HG03135 (cell line): ENCODE results near the gene WNT4.
A peak's percentile ranks its signal among the peaks of the same experiment; 100 is the strongest.

Experiments
- ATAC-seq: cut with Tn5 transposase; IDR thresholded peaks from one replicate; pipeline ENCODE4 v1.9.1; 2021; ENCODE audit warnings: mild to moderate bottlenecking, moderate library complexity; ENCODE audit not compliant: unreplicated experiment

WNT4 gene

GRCh38 chr1:22114083-22115012, 28.5 kb downstream of the WNT4 start:
- ATAC-seq = no peak

GRCh38 chr1:22112554-22112953, 30.3 kb downstream of the WNT4 start:
- ATAC-seq = no peak

DNA sequence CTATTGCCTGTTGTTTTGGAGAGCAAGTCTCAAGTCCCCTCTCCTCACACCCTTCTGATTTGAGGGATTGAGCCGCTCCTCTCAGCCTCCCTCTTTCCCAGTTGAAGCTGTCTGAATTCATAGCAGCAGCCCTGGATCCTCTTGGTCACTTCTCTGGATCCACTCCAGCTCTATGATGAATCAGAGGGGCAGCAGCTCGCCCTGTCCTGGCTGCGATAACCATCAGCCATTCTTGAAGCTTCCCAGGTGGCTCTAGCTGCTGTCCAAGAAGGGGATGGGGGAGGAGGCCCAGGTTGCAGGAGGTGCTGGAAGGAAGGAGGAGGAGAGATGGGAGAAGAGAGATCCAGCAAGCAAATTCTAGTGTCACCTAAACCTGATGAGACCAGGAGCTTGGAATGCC, 31.3 kb downstream of the WNT4 start:
- no peak for ATAC-seq

DNA sequence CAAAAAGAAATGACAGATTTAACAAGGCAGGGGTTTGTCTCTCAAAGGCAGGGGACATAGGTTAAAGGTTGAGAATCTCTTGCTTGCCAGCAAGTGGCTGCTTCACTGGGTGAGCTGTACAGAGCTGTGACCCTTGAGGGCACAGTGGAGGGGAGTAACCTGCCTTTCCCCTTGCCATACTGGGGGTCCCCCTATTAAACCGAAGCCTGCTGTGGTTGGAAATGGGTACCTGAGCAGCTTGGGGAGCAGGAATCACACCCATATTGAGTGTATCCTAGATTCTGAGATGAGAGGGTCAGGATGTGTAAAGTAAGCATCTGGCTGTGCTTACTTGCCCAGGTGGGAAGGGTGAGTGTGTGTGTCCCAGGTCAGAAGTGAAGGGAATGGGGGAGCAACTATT, 31.8 kb downstream of the WNT4 start:
- ATAC-seq = no peak

- no peak for ATAC-seq
These were observed 32.9 kb downstream of the WNT4 start for GRCh38 chr1:22110016-22110415.

- ATAC-seq = no peak
These were observed 34.4 kb downstream of the WNT4 start for GRCh38 chr1:22108339-22109105.

DNA sequence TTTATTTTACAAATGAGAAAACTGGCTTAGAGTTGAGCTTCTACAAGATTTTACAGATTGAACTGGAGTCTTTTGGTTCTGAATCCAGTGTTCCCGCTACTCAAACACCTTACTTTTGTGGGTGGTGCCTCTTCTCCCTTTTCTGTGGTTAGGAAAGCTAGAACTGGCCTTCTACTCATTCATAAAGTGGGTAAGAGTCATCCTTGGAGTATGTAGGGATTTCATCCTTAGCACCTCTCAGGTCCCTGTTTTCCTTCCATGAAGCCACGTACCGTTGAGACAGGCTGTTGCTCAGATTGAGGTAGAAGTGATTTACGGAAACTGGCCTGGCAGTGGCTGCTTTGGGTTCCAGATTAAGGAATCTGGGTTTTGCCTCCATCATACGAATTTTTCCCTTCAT, 35.8 kb downstream of the WNT4 start:
- ATAC-seq = no peak

DNA sequence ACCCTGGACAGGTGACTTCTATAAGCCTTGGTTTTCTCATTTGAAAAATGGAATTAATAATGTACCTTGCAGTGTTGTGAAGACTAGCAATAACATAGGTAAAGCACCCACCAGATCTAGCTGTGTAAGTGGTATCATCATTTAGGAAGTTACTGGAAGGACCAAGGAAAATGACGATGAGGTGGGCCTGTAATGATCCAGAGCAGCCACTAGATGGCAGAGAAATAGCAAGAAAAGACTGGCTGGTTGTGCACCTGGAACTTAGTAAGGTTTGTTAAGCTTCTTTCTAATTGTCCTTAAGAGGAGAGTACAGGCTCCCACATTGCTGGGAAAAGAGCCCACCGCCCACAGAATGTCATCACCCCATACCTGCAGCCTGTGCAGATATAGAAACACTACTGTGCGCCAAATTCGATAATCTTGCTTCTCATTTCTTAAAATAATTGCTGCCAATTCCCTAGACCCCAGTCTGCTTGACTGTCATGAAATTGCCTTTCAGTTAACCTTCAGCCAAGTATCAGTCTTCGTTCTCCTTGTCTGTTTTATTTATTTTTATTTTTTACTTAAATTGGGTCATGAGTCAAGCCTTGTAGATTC, 37.2 kb downstream of the WNT4 start:
- no peak for ATAC-seq

- no peak for ATAC-seq
These were observed 37.9 kb downstream of the WNT4 start for GRCh38 chr1:22104865-22105437.

- no peak for ATAC-seq
These were observed 38.8 kb downstream of the WNT4 start for GRCh38 chr1:22104094-22104493.

DNA sequence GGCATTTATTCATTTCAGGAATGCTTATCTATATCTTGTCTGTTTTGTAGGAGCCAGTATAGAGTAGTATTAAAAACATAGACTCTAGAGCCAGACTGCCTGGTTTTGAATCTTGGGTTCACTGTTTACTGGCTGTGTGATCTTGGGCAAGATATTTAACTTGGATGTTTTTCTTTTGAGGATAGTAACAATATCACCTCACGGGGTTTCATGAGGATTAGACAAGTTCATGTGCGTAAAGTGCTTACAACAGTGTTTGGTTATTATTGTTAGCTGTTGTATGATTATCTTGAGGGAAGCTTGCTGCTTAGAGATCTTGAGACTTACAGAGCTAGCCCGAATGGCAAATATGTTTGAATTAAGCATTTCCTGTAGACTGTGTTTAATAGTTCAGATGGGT, 40.2 kb downstream of the WNT4 start:
- no peak for ATAC-seq

- ATAC-seq = no peak
These were observed 40.9 kb downstream of the WNT4 start for GRCh38 chr1:22101995-22102394.

DNA sequence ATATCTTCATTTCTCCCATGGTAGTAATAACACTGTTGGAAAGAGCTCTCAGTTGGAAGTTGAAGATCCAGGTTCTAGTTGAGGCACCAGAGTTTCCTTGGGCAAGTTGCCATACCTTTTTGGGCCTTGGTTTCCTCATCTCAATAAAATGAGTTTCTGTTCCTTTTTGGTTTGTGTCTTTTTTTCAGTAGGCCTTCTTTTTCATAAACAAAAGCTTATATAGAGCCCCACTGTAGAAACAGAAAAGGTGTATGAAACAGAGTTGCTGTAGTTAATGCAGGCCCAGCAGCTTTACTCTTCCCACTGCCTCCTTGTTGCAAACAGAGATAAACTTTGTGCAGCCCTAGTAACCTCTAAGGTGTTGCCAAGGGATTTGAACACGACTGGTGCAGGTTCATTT, 41.7 kb downstream of the WNT4 start:
- ATAC-seq = no peak

DNA sequence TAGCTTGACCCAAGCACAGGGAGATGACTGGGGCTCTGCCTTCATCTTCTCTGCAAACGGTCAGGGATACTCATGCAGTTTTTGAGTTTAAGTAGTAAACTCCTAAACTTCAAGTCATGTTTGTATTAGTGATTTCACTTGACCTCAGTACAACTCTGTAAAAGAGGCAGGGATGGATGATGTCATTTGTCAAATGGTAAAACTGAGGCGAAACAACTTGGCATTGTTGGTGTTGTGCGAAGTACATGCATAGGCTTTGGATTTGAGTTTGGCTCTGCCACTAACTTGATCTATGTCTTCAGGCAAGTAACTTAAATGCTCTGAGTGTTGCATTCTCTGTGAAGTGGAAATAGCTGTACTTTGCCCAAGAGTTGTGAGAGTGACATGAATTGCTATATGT, 42.7 kb downstream of the WNT4 start:
- ATAC-seq = no peak

- ATAC-seq = no peak
These were observed 44.1 kb downstream of the WNT4 start for GRCh38 chr1:22098752-22099151.

DNA sequence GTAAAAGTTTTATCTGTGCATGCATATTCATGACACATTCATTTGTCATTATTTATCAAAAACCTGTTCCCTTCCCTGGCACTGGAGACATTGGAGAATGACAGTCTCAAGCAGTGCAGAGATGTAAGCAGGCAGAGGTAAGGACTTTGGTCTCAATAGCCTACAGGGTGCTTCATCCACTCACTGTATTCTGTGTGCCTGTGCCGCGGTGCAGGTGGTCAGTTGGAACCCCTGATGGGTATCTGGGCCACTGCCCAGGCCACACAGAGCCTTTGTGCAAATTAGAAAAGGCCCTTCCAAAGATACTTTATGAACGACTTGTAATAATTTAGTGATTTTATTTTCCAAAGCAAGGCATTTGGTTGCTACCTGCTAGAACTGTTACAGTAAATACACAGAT, 46.4 kb downstream of the WNT4 start:
- no peak for ATAC-seq

DNA sequence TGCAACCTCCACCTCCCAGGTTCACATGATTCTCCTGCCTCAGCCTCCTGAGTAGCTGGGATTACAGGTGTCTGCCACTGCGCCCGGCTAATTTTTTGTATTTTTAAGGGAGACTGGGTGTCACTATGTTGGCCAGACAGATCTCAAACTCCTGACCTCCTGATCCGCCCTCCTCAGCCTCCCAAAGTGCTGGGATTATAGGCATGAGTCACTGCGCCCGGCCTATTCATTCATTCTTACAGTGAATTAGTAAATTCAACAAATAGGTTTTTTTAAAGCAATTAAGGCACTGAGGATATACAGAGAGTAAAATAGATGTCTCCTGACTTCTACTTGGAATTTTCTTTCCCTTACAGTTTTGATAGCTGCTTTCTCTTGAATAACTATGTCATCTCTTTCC, 46.9 kb downstream of the WNT4 start:
- no peak for ATAC-seq

DNA sequence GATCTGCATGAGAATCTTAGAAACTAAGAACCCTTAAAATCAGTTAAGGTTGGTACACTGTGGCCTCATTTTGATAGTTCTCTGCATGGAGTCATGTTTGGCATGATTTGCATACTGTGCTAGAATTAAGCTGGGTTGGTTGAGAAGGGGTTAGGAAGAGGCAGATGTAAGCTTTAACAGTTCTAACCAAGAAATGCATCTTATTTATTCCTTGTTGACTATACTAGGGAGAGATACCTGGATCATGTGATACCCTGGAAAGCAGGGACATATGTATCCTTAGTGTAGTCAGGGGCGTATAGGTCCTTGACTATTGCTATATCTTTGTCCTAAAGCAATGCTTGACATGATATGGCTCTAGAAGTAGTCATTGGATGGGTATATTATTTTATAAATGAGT, 49.4 kb downstream of the WNT4 start:
- no peak for ATAC-seq

DNA sequence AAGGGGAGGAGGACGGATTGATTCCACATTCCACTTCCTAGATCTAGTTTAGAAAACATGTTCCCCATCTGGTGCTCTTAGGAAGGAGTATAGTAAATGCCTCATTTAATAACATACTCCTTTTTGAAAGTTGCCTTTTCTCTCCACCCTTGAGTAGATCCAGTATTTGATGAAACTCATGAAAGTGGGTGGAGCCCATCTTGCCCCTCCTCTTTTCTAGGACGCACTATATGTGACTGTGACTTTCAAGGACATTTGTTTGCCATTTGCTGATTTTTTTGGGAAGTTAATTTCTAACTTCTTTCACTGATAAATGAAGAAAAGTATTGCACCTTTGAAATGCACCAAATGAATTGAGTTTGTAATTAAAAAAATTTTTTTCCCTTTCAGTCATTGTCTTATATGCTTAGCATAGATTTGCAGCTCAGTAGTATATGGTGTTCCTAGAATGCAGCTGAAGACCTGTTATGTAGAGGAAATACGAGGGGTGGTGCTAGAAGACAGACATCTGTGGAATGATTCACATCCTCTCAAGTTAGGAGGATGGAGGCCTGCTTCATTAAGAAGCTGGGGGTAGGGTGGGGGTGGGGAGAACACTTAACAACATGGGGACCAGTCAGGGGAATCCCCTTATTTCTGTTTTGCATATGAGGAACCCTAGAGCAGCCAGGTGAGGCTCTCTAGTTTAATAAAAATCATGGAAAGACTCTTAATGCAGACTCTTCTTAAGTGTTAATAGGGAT, 50.7 kb downstream of the WNT4 start:
- ATAC-seq = peak; percentile 64

DNA sequence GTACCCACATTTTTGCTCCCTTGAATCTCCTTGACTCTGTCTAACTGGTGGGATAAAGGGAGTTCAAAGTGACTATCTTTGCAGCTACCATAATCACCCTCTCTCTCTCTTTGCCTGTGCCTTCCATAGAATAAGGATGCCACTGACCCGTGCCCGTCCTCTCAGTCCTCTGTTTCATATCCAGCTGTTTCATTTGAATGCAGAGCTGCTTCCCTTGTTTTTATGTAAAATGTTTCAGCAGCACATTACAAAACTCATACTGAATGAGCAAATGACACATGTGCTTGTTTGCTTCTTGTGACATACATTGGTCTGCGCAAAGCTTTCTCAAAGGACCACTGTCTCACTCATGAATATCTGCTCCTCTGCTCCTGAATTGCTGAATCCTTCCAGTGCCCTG, 52.0 kb downstream of the WNT4 start:
- ATAC-seq = no peak

DNA sequence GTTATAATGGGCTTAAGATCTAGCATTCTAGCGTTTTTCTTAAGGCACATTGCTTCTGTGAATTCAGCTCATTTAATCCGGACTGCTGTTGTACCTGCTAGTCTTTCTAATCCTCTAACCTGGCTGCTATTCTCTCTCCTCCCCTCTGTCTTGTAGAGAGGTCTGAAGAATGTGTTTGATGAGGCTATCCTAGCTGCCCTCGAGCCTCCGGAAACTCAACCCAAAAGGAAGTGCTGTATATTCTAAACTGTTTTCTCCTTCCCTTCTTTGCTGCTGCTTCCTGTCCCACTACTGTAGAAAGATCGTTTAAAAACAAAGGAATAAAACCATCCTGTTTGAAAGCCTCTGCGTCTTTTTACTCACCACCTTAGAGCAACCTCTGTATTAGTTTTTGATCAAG, 53.1 kb downstream of the WNT4 start:
- no peak for ATAC-seq
